ENCODE data around the gene FRMD5.

DNA sequence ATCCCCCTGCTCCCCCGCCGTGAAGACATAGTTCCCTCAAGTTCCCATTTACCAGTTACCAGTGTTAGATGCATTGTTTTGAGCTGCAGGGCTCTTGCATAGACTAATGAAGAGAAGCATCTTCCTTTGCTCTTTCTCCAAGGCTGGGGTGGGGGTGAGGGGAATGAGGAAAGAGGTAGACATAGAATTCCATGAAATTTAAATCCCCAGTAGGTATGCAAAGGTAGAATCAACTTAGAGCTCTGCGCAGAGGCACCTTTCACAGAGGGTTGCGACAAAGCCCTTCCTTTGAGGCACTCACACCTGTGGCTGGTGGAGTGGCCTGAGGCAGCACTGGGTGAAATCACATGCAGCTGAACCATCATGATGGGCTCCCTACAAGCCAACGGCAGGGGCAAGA lies 266.9 kb downstream of the FRMD5 start:
- TF ChIP-seq CTCF (IDR thresholded peaks at IDR 0.05) (no peak), POLR2A (IDR thresholded peaks at IDR 0.05) (no peak)
